CD4-positive, alpha-beta T cell treated with Interleukin-17A for 1 hour (primary cell): ENCODE measurements around the gene HAL.
A peak's percentile ranks its signal among the peaks of the same experiment; 100 is the strongest.

ENCODE experiments used
- DNase-seq: peaks from one replicate; pipeline ENCODE4 v3.0.0-alpha.2; 2020

Gene HAL

GRCh38 chr12:96006727-96007126 lies 10.6 kb upstream of the HAL start:
- DNase-seq = no peak

- no peak for DNase-seq
Observed at GRCh38 chr12:96000858-96001257, 4.7 kb upstream of the HAL start.

GRCh38 chr12:95999484-95999883 lies 3.3 kb upstream of the HAL start:
- DNase-seq = no peak

GRCh38 chr12:95998611-95999286 lies 2.6 kb upstream of the HAL start:
- peak; percentile 76 for DNase-seq

- no peak for DNase-seq
Observed at GRCh38 chr12:95997911-95998510, 1.9 kb upstream of the HAL start.

GRCh38 chr12:95997276-95997675 lies 1.1 kb upstream of the HAL start:
- DNase-seq = no peak

- DNase-seq = no peak
Observed at GRCh38 chr12:95995238-95996031, 709 bp downstream of the HAL start.

GRCh38 chr12:95994476-95994875 lies 1.7 kb downstream of the HAL start:
- DNase-seq = no peak

- DNase-seq = no peak
Observed at GRCh38 chr12:95993907-95994306, 2.2 kb downstream of the HAL start.

GRCh38 chr12:95990136-95990535 lies 6.0 kb downstream of the HAL start:
- no peak for DNase-seq

- DNase-seq = no peak
Observed at GRCh38 chr12:95989504-95990123, 6.5 kb downstream of the HAL start.

- DNase-seq = no peak
Observed at GRCh38 chr12:95988506-95989275, 7.5 kb downstream of the HAL start.

- no peak for DNase-seq
Observed at GRCh38 chr12:95986635-95987570, 9.2 kb downstream of the HAL start.

GRCh38 chr12:95984682-95985081 lies 11.5 kb downstream of the HAL start:
- no peak for DNase-seq

- no peak for DNase-seq
Observed at GRCh38 chr12:95982602-95983001, 13.5 kb downstream of the HAL start.

GRCh38 chr12:95980437-95980836 lies 15.7 kb downstream of the HAL start:
- DNase-seq = no peak

GRCh38 chr12:95978774-95979173 lies 17.4 kb downstream of the HAL start:
- DNase-seq = no peak

GRCh38 chr12:95978351-95978750 lies 17.8 kb downstream of the HAL start:
- no peak for DNase-seq

GRCh38 chr12:95977764-95978305 lies 18.3 kb downstream of the HAL start:
- DNase-seq = no peak

GRCh38 chr12:95976416-95976832 lies 19.7 kb downstream of the HAL start:
- DNase-seq = no peak

GRCh38 chr12:95975491-95975890 lies 20.7 kb downstream of the HAL start:
- no peak for DNase-seq
